DOHH2 (cell line): ENCODE results near the gene ABLIM2.

Source experiments
- H3F3A ChIP-seq: fragments of 200-600 bp; sonication (generic), shearing (Covaris generic); 2 replicates; pipeline ENCODE4 v1.6.0; 2016; ENCODE audit warnings: antibody characterized with exemption, mild to moderate bottlenecking; ENCODE audit not compliant: control insufficient read depth, insufficient read depth
- H3K27ac ChIP-seq: fragments of 200-600 bp; sonication (generic); 2 replicates; pipeline ENCODE4 v1.5.1; 2014; ENCODE audit warnings: low read depth, mild to moderate bottlenecking, low read length, moderate library complexity
- H3K27me3 ChIP-seq: fragments of 200-600 bp; sonication (generic); 2 replicates; pipeline ENCODE4 v1.6.1; 2014; ENCODE audit warnings: mild to moderate bottlenecking, low read length, mixed read lengths; ENCODE audit not compliant: control insufficient read depth
- H3K36me3 ChIP-seq: fragments of 200-600 bp; sonication (generic); 2 replicates; pipeline ENCODE4 v1.6.1; 2014; ENCODE audit warnings: mild to moderate bottlenecking, low read length, moderate library complexity, mixed read lengths; ENCODE audit not compliant: control insufficient read depth
- H3K4me1 ChIP-seq: fragments of 200-600 bp; sonication (generic); 2 replicates; pipeline ENCODE4 v1.6.1; 2014; ENCODE audit warnings: mild to moderate bottlenecking, low read length, mixed read lengths; ENCODE audit not compliant: control insufficient read depth
- H3K4me2 ChIP-seq: fragments of 200-600 bp; sonication (generic); 2 replicates; pipeline ENCODE4 v1.6.0; 2014; ENCODE audit warnings: mild to moderate bottlenecking, low read length, moderate library complexity
- H3K4me3 ChIP-seq: fragments of 200-600 bp; sonication (generic); 2 replicates; pipeline ENCODE4 v1.5.1; 2014; ENCODE audit warnings: mild to moderate bottlenecking, low read length, mixed read lengths
- H3K79me2 ChIP-seq: fragments of 200-600 bp; sonication (generic); 2 replicates; pipeline ENCODE4 v1.6.1; 2014; ENCODE audit warnings: mild to moderate bottlenecking, low read length, mixed read lengths; ENCODE audit not compliant: control insufficient read depth
- H3K9me2 ChIP-seq: fragments of 200-600 bp; sonication (generic); replicated peaks from 2 replicates; pipeline ENCODE4 v1.6.1; 2014; ENCODE audit warnings: mild to moderate bottlenecking, low read length, mixed read lengths; ENCODE audit not compliant: control insufficient read depth
- H3K9me3 ChIP-seq: fragments of 200-600 bp; sonication (generic); 2 replicates; pipeline ENCODE4 v1.6.1; 2014; ENCODE audit warnings: antibody characterized with exemption, low read length, mixed read lengths; ENCODE audit not compliant: control insufficient read depth, insufficient read depth
- H4K20me1 ChIP-seq: fragments of 200-600 bp; sonication (generic); 2 replicates; pipeline ENCODE4 v1.6.0; 2014; ENCODE audit warnings: low read depth, mild to moderate bottlenecking, antibody characterized with exemption, low read length, moderate library complexity; ENCODE audit not compliant: control insufficient read depth, insufficient read depth
- EZH2phosphoT487 ChIP-seq: fragments of 200-600 bp; sonication (generic); IDR thresholded peaks from 2 replicates; pipeline ENCODE4 v1.6.1; 2017; ENCODE audit warnings: borderline replicate concordance, mild to moderate bottlenecking, antibody characterized with exemption, low read length, moderate library complexity, mixed read lengths
- TF ChIP-seq, protein P1 (sequence below): fragments of 200-600 bp; sonication (generic); IDR thresholded peaks from one replicate; pipeline ENCODE4 v1.5.1; 2014; ENCODE audit warnings: antibody characterized with exemption, mild to moderate bottlenecking, low read depth, low read length; ENCODE audit not compliant: poor library complexity, severe bottlenecking

The ABLIM2 gene

GRCh38 chr4:8195431-8195830 is 36.8 kb upstream of the ABLIM2 start:
- H3K79me2 ChIP-seq: peaks cover 4% of the 10 kb centered on the region
- no peaks in the 10 kb centered on the region for H4K20me1 ChIP-seq
- no peak overlapping the region for H3K4me3 ChIP-seq
- no peaks in the 10 kb centered on the region for H3K9me3 ChIP-seq
- no peaks in the 10 kb centered on the region for H3K9me2 ChIP-seq
- H3F3A ChIP-seq: peaks cover 9% of the 10 kb centered on the region
- H3K27ac ChIP-seq: no peak overlapping the region
- no peak for TF ChIP-seq EZH2phosphoT487
- TF ChIP-seq, protein P1, sequence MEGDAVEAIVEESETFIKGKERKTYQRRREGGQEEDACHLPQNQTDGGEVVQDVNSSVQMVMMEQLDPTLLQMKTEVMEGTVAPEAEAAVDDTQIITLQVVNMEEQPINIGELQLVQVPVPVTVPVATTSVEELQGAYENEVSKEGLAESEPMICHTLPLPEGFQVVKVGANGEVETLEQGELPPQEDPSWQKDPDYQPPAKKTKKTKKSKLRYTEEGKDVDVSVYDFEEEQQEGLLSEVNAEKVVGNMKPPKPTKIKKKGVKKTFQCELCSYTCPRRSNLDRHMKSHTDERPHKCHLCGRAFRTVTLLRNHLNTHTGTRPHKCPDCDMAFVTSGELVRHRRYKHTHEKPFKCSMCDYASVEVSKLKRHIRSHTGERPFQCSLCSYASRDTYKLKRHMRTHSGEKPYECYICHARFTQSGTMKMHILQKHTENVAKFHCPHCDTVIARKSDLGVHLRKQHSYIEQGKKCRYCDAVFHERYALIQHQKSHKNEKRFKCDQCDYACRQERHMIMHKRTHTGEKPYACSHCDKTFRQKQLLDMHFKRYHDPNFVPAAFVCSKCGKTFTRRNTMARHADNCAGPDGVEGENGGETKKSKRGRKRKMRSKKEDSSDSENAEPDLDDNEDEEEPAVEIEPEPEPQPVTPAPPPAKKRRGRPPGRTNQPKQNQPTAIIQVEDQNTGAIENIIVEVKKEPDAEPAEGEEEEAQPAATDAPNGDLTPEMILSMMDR: no peak
- no peak overlapping the region for H3K4me2 ChIP-seq
- H3K4me1 ChIP-seq: peaks cover 73% of the 10 kb centered on the region
- no peaks in the 10 kb centered on the region for H3K27me3 ChIP-seq
- no peaks in the 10 kb centered on the region for H3K36me3 ChIP-seq

- Histone ChIP-seq H3K27ac (no peak overlapping the region), H3K79me2 (peaks cover 1% of the 10 kb centered on the region), H3K4me1 (peaks cover 72% of the 10 kb centered on the region), H3K27me3 (no peaks in the 10 kb centered on the region), H3F3A (peaks cover 7% of the 10 kb centered on the region), H3K4me2 (no peak overlapping the region), H3K9me2 (no peaks in the 10 kb centered on the region), H3K9me3 (no peaks in the 10 kb centered on the region), H3K4me3 (no peak overlapping the region), H4K20me1 (no peaks in the 10 kb centered on the region), H3K36me3 (no peaks in the 10 kb centered on the region)
- TF ChIP-seq, protein P1: no peak
- TF ChIP-seq EZH2phosphoT487: no peak
These were observed 36.0 kb upstream of the ABLIM2 start for GRCh38 chr4:8194306-8195242.

- Histone ChIP-seq H3K4me3 (no peak overlapping the region), H3K27ac (no peak overlapping the region), H3K4me2 (peak overlapping the region; percentile 45), H3K9me3 (no peaks in the 10 kb centered on the region), H3K79me2 (no peaks in the 10 kb centered on the region), H3K36me3 (no peaks in the 10 kb centered on the region), H3K9me2 (no peaks in the 10 kb centered on the region), H3F3A (no peaks in the 10 kb centered on the region; the same call in 1 of the 2 replicates), H3K27me3 (no peaks in the 10 kb centered on the region), H3K4me1 (peaks cover 57% of the 10 kb centered on the region), H4K20me1 (no peaks in the 10 kb centered on the region)
- no peak for TF ChIP-seq EZH2phosphoT487
- TF ChIP-seq, protein P1: peak; percentile 56
These were observed 34.4 kb upstream of the ABLIM2 start for GRCh38 chr4:8192748-8193738.
